ENCODE results near the gene MRPL4. TPM values are rescaled to one million over a fixed set of nuclear protein-coding genes. Genes with fewer than 3 reads are reported as not detected.
"Not testable (repeated sequence)": the region's sequence is repeated elsewhere in the genome, so short reads cannot be mapped to it uniquely, and the experiment has no call there.

MRPL4 gene
- total RNA-seq, 1 donor from 2014 or later: 75.4 TPM

DNA sequence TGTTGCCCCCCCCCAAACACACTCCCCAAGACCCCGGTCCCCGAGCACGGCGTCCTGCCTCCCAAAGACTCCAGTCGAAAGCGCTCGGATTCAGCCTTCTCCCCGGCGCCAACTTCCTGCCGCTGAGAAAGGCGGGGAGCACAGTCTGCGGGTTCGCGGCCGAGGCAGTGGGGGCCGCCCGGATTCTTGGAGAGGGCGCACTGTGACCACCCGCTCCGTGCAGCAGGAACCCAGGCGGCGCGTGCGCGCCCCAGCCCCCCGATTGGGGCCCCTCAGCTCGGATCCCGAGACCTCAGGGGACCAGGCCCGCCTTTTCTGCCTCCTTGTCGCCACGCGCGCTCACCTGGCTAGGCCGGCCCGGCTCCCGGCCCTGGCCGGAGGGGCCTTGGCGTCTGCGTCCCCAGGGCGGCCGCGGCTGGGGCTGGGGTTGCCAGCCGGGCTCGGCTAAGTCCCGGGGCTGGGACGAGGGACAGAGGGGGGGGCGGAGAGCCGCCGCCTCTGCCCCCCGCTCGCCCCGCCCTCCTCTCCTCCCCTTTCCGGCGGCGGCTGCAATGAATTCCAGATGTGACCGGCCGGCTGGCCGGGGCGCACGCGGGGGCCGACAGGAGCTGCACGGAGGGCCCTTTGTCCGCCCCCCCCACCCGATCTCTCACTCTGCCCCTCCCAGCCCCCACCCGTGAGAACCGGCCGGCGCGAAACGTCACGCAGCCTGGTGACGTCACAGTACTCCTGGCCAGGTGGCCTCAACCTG lies 21.0 kb upstream of the MRPL4 start, which contains the start of gene S1PR2:
TSS of gene S1PR2 (minus strand) at position 471 of the 751 bp plus-strand sequence. CDS start 6,426 bp downstream, outside the sequence.
- Mint-ChIP-seq H3K9me3 (no peaks in the 10 kb centered on the region), H3K4me3 (peak within 1 kb of the TSS; percentile 87), H3K36me3 (ENCODE audit: low read depth) (no peaks in the 10 kb centered on the region), H3K27ac (ENCODE audit: unreplicated experiment) (peak within 1 kb of the TSS; percentile 83), H3K27me3 (ENCODE audit: low read depth) (peaks cover 2% of the 10 kb centered on the region), H3K4me1 (peaks cover 18% of the 10 kb centered on the region)
- peak; percentile 75 for DNase-seq (ENCODE audit: low read depth, low spot score)
- TF ChIP-seq, protein P1, sequence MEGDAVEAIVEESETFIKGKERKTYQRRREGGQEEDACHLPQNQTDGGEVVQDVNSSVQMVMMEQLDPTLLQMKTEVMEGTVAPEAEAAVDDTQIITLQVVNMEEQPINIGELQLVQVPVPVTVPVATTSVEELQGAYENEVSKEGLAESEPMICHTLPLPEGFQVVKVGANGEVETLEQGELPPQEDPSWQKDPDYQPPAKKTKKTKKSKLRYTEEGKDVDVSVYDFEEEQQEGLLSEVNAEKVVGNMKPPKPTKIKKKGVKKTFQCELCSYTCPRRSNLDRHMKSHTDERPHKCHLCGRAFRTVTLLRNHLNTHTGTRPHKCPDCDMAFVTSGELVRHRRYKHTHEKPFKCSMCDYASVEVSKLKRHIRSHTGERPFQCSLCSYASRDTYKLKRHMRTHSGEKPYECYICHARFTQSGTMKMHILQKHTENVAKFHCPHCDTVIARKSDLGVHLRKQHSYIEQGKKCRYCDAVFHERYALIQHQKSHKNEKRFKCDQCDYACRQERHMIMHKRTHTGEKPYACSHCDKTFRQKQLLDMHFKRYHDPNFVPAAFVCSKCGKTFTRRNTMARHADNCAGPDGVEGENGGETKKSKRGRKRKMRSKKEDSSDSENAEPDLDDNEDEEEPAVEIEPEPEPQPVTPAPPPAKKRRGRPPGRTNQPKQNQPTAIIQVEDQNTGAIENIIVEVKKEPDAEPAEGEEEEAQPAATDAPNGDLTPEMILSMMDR (conservative IDR thresholded peaks at IDR 0.05): peak; percentile 16

DNA sequence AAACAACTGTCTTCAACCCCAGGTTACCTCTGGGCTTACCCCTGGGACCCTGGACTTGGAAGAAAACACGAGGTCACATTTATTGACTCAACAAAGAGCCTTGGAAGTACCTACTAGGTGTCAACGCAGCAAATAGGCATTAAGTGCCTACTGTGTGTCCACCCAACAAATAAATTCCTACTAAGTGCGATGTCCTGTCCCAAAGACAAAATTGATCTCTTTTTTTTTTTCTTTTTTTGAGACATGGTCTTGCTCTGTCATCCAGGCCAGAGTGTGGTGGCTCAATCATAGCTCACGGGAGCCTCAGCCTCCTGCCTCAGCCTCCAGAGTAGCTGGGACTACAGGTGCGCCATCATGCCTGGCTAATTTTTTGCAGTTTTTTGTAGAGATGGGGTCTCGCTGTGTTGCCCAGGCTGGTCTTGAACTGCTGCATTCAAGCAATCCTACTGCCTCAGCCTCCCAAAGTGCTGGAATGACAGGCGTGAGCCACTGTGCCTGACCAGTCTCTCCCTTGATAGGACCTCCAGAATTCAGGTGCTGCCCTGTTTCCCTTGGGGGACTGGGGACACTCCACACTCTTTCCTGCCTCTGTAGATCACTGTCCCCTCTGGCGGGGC lies 20.3 kb upstream of the MRPL4 start:
- peak overlapping the region; percentile 85 for H3K4me3 Mint-ChIP-seq
- H3K27me3 Mint-ChIP-seq (ENCODE audit: low read depth): peaks cover 2% of the 10 kb centered on the region
- H3K36me3 Mint-ChIP-seq (ENCODE audit: low read depth): no peaks in the 10 kb centered on the region
- TF ChIP-seq, protein P1 (conservative IDR thresholded peaks at IDR 0.05): no peak
- H3K4me1 Mint-ChIP-seq: peaks cover 18% of the 10 kb centered on the region
- H3K9me3 Mint-ChIP-seq: no peaks in the 10 kb centered on the region
- peak overlapping the region; percentile 83 for H3K27ac Mint-ChIP-seq (ENCODE audit: unreplicated experiment)
- DNase-seq (ENCODE audit: low read depth, low spot score): no peak

DNA sequence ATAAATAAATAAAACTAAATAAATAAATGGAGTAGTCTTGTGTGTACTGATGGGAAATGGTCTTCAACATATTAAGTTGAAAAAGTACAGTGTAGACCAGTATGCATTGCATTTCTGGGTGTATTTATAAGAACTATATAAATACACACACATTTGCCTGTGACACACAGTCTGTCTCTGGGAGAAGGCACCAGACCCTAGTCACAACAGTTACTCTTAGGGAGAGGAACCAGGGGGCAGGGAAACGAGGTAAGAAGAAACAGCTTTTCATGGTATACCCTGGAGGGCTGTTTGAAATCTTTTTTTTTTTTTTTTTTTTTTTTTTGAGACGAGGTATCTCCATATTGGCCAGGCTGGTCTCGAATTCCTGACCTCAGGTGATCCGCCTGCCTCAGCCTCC lies 18.1 kb upstream of the MRPL4 start:
- Mint-ChIP-seq H3K27ac (ENCODE audit: unreplicated experiment) (no peak overlapping the region), H3K4me3 (no peak overlapping the region), H3K4me1 (peaks cover 13% of the 10 kb centered on the region), H3K27me3 (ENCODE audit: low read depth) (no peaks in the 10 kb centered on the region), H3K9me3 (no peaks in the 10 kb centered on the region), H3K36me3 (ENCODE audit: low read depth) (no peaks in the 10 kb centered on the region)
- TF ChIP-seq, protein P1 (conservative IDR thresholded peaks at IDR 0.05): no peak
- no peak for DNase-seq (ENCODE audit: low read depth, low spot score)

DNA sequence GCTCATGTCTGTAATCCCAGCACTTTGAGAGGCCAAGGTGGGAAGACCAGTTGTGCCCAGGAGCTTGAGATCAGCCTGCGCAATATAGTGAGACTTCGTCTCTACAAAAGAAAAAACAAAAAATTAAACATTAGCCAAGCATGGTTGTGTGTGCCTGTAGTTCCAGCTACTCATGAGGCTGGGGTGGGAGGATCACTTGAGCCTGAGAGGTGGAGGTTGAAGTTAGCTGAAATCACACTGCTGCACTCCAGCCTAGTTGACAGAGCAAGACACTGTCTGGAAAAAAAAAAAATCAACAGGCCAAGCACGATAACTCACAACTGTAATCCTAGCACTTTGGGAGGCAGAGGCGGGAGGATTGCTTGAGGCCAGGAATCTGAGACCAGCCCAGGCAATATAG lies 17.0 kb upstream of the MRPL4 start:
- no peaks in the 10 kb centered on the region for H3K36me3 Mint-ChIP-seq (ENCODE audit: low read depth)
- no peak overlapping the region for H3K4me3 Mint-ChIP-seq
- H3K27ac Mint-ChIP-seq (ENCODE audit: unreplicated experiment): no peak overlapping the region
- no peaks in the 10 kb centered on the region for H3K9me3 Mint-ChIP-seq
- no peaks in the 10 kb centered on the region for H3K27me3 Mint-ChIP-seq (ENCODE audit: low read depth)
- DNase-seq (ENCODE audit: low read depth, low spot score): no peak
- TF ChIP-seq, protein P1 (conservative IDR thresholded peaks at IDR 0.05): no peak
- peaks cover 7% of the 10 kb centered on the region for H3K4me1 Mint-ChIP-seq

DNA sequence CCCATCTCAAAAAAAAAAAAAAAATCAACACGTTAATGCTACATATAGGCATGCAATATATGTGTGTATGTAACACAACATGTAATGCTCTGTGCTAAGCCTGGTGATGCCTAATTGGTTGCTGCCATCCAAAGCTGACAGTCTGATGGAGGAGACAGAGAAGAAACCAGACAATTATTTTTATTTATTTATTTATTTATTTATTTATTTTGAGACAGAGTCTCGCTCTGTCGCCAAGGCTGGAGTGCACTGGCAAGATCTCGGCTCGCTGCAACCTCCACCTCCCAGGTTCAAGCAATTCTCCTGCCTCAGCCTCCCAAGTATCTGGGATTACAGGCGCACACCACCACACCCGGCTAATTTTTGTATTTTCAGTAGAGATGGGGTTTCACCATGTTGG lies 16.6 kb upstream of the MRPL4 start:
- H3K36me3 Mint-ChIP-seq (ENCODE audit: low read depth); DNase-seq (ENCODE audit: low read depth, low spot score); H3K27me3 Mint-ChIP-seq (ENCODE audit: low read depth); H3K4me3 Mint-ChIP-seq; H3K27ac Mint-ChIP-seq (ENCODE audit: unreplicated experiment); H3K4me1 Mint-ChIP-seq; H3K9me3 Mint-ChIP-seq: not testable (repeated sequence)

DNA sequence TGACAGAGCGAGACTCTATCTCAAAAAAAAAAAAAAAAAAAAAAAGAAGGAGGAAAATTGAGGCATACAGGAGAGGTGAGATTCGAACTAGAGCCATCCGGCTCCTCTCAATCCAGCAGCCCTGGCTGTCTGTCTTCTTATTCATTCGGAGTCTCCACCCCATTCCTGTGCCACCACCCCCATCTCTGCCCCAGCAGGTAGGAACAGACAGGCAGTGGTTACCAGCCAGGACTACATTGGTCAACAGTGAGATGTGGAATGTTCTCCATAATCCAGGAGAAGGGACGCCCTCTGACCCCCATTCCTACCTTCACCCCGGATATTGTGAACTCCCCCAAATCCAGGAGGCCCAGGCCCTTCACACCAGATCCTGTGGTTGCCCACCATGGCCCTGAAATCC lies 14.3 kb upstream of the MRPL4 start:
- TF ChIP-seq, protein P1 (conservative IDR thresholded peaks at IDR 0.05): no peak
- H3K27ac Mint-ChIP-seq (ENCODE audit: unreplicated experiment): no peak overlapping the region

More for the DNA sequence above, 14.3 kb upstream of the MRPL4 start:
- no peak for DNase-seq (ENCODE audit: low read depth, low spot score)
- Mint-ChIP-seq H3K36me3 (ENCODE audit: low read depth) (no peaks in the 10 kb centered on the region), H3K27me3 (ENCODE audit: low read depth) (no peaks in the 10 kb centered on the region), H3K4me3 (no peak overlapping the region), H3K9me3 (no peaks in the 10 kb centered on the region), H3K4me1 (peaks cover 7% of the 10 kb centered on the region)
